NCI-H1436 treated with DMSO at 0.1 percent for 48 hours (cell line): ENCODE measurements around the gene MAD1L1.

ENCODE experiments used
- DNase-seq: peaks from one replicate; lab custom pipeline; 2025; lab: John Stamatoyannopoulos, UW

The MAD1L1 gene

DNA sequence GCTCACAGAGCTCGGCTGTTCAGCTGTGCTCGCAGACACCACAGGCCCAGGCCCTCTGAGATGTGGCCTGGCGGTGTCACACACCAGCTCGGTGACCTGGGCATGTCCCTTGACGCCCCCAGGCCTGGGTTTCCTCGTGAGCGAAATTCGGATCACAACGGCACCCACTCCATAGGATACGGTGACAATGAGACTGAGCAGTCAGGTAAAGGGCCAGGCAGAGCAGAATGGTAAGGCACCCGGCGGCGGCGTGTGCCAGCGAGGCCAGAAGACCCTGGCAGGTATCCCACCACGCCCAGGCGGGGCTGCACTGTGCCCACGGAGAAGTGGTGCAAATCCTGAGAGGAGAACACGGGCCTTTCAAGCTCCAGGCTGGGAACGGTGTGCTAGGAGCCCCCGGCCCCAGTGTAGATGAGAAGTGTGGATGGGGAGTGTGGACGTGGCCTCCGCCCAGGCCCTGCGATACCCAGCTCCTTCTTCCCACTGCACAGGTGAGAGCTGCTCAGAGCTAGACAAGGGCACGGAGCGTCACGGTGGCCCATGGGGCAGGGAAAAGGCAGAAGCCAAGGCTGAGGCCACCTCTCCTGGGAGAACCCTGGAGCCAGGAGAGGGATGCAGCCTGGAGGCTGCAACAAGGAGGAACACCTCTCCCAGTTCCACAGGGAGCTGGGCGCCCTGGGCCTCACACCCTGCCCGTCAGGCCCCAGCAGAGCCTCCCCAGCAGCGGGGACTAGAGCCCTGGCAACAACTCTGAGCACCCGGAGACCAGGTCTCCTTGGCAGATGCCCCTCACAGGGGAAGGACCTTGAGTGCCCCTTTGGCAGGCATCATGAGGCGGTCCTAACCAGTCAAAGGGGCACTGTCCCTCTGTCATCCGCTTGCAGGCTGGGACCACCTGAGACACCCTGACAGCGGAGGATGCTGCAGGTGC lies 219.1 kb downstream of the MAD1L1 start:
- DNase-seq = no peak

DNA sequence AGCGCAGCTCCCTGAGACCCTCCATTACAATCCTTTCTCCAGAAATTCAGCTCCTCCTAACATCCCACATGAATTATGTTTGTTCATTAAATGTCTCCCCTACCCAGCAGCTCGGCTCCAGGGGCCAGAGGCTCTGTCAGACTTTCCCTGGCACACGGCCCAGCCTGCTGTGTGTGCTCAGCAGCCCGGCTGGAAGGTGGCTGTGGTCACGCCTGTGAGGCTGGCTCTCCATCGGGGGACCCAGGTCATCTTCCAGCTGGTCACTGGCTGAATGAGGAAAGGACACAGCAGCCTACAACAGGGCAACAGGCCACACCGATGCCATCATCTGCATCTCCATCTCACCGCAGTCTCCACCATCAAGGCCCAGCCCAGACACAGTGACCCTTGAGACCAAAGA lies 219.8 kb downstream of the MAD1L1 start:
- no peak for DNase-seq

DNA sequence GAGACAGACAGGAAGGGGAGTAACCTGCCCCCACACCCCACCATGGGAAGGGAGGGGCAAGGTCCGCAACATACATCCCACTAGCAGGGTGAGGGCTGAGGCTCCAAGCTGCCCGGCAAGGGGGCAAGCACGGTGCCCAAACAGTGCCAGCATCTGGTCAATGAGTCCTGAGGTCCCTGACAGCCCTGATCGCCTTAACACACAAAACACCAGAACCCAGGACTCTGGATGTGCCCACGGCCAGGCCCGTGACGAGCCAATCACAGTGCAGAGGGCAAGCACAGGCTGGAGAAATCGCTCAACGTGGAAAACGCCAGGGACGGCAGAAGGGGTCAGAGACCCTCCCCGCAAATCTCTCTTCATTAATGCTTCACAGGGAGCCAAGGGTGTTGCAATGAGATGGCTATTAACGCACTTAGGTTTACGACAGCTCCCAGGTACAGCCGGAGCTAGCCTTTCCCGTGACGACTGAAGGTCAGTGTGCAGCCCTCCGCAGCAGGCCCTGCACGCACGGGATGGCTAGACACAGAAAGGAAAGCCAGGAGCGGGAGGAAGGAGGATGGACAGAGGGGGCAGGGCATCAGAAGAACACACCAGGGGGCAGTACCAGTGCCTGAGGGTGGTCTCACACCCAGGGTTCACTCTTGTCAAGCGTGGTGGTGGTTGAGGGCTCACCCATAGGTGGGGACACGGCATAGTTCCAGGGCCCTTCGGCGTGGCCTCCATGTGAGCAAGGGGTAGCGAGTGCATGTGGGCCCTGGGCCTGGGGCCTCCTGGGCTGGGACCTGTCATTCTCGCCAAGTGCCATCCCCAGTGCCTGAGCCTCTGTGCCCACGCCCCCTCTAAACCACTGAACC lies 220.5 kb downstream of the MAD1L1 start:
- DNase-seq = no peak

DNA sequence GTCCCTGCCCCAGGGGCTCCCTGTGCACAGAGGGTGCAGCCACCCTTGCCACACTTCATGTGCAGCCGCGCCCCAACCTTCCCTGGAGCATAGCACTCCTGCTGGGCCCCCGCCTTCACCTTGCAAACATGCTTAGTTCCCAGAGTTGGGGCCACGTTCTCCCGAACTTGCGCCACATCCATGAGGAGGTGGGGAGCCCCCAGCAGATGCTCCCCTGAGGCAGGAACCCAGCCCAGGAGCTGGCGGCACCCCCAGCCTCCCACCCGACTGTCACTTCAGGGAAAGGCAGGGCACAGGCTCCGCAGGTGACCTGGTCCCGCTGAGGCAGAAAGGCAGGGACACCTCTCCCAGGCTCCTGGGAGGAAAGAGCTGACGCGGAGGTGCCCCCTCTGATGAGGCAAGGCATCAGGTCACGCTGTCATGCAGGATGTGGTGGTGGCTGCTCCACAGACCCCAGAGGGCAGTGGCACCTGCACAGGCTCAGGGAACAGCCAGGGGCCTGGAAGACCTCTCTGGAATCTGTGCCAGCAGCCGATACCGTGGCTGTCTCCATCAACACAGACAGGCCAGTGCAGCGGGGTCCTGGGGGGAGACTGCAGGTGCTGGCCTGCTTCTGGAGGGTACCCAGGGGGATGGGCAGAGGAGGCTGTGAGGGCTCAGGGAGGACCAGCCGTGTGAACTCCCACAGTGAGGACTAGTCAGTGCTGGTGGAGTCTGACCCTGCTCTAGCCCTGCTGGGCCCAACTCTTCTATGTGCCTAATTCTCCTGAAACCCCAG lies 221.3 kb downstream of the MAD1L1 start:
- no peak for DNase-seq

DNA sequence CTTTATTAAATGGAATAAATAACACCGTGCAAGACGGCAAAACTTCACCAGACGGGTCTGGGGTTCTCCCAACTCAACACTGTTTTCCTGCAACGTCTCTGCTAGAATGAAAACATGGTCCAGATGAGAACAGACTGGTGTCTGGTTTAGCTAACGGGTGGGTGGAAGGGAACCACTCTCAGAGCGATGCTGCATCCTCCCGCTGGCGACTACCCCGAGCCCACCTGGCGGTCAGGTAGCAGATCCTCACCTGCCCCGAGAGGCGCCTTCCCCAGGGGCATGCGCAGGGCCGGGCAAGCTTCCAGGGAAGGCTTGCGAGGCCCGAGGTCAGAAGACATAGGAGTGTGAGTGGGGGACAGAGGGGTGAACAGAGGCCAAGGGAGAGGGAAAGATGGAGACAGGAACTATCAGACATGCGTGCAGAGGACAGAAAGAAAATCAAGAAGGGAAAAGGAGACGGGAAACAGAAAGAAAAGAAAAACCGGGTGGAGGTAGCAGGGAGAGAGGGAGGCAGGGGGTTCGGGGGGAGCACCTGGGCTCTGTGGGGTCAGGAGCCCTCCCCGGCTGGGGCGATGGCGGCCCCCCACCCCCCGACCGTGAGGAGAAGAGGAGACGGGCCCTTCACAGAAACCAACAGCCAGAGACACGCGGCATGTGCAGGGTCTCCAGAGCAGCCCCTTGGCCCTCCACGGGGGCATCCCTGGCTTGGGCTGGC lies 222.0 kb downstream of the MAD1L1 start:
- no peak for DNase-seq

DNA sequence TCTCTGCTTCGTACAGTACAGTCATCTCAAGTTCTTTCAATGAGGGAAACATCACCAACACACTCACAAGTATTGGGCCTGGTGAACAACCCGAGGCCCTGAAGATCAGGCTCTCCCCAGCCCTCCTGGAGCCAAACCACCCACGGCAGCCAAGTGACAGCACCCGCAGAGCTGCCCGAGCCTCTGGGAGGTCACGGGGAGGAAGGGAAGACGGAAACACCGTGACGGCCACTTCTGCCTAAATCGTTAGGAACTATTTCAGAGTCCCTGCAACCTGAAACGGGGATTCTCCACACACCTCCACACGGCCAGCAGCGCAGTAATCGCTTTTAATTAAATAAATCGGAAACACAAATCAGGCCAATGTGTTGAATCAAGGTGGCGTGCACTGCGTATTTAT lies 222.6 kb downstream of the MAD1L1 start:
- DNase-seq = no peak

DNA sequence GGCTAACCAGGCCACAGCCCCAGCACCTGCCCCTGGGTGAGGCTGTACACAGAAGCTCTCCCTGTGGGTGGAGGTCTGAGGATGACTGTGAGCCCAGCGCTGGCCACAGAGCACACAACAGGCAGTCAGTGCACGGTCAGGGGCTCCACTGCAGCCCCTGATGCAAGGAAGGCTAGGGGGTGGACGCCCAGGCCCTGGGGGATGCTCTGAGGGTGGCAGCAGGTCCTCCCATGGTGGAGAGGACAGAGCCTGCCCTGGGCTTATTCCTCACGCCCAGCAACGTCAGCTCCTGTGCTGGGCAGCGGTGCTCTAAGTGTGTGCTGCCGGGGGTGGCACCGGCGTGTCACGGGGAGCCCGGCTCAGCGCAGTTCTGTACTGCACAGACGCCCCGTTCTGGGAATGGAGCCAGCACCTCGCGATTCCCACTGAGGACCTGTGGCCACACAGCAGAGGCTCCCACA lies 223.2 kb downstream of the MAD1L1 start:
- no peak for DNase-seq

DNA sequence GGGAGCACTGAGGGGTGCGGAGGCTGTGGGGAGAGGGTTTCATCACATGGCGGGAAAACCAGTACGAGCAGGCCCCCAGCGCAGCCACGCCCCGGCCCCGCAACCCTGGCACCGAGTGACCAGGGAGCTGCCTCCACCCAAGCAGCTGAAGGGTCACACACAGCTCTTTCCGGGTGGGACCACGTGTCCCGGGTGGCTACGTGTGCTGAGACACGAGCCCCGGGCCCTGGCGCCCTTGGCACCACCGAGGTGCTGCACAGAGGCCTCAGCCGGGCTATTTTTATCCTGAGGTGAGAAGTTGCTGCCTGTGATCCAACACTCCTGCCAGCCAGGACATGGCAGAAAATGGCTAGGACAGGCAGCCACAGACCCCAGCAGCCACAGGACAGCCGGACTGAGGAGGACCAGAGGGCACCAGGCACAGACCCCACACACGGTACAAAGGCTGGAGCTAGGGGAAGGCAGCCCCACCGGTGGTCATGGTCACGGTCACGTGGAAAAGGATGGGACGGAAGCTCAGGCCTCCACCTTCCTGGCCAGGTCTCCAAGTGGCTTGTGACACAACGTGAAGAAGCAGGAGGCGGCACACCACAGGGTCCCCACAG lies 223.7 kb downstream of the MAD1L1 start:
- no peak for DNase-seq

DNA sequence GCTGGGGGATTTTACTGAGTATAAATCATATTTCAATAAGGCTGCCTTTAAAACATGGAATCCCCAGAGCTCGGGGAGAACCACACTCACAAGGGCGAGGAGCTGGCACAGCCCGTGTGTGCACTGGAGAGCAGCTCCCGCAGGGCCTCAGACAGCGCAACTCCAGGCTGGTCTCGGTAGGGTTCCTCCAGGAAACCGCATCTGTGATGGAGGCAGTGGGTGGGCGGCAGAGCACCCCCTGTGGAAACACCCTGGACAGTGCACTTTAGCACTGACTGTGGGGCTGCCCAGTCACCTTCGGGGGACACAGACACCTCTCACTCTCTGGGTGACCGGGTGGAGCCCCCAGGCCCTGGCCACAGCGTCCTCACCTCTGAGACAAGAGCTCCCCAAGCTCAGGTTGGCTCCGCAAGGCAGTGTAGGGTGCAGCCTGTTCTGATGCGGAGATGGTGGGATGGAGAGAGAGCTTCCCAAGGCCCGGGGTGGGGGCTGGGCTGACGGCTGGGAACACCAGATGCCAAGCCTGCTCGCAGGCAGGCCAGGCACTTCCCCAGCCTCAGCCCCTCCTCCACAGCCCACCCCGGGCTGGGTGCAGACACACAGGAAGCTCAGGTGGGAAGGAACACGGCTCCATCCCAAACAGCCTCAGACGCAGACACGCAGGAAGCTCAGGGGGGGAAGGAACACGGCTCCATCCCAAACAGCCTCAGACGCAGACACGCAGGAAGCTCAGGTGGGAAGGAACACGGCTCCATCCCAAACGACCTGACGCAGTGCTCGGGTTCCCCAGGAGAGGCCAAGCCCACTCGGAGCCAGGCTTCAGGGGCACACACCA lies 224.4 kb downstream of the MAD1L1 start:
- DNase-seq = no peak

DNA sequence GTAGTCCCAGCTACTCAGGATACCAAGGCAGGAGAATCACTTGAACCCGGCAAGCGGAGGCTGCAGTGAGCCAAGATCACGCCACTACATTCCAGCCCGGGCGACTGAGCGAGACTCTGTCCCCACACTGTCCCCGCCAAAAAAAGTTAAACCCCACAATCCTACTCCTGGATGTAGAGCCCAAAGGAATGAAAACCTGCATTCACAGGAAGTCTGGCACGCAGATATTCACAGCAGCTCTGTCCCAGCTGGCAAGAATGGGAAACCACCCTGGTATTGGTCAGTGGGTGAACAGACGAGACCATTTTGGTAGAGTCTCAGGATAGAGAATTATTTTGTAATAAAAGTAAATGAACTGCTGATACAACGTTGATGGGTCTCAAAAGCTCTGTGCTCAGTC lies 225.2 kb downstream of the MAD1L1 start:
- DNase-seq = no peak

DNA sequence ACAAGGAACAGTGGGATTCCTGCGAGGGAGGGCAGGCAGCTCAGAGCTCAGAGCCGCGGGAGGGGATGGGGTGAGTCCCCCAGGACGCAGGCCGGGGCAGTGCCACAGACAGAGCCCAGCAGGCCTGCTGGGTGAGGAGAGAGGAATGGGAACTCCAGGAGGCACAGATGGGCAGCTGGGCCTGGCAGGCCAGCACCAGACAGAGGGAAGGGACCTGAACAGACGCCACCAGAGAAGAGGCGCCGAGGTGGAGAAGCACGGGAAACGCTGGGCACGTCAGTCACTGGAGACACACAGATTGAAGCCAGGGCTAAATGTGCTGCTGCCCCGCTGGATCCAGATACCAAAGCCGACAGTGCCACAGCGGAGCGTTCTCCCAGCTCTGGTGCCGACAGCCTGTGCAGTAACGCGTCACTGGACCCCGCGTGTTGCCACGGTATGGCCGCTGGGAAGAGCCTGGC lies 225.8 kb downstream of the MAD1L1 start:
- DNase-seq = no peak

DNA sequence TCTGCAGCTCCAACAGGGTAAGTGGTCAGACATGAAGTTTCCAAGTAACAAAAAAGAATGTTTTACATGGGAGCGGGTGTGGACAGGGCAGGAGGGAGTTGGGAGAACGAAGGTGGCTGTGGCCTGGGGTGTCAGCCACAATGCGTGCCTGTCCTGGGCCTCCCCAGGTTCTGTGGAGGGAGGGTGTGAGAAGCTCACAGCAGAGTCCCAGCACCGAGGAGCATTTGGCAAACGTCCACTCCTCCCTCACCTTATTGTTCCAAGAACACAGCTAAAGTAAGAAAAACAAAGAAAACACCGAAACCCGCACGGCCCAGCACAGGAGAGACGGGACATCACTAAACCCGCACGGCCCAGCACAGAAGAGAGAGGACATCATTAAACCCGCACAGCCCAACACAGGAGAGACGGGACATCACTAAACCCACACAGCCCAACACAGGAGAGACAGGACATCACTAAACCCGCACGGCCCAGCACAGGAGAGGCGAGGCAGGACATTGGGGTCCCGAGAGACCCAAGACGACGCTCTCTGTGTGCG lies 226.4 kb downstream of the MAD1L1 start:
- no peak for DNase-seq

DNA sequence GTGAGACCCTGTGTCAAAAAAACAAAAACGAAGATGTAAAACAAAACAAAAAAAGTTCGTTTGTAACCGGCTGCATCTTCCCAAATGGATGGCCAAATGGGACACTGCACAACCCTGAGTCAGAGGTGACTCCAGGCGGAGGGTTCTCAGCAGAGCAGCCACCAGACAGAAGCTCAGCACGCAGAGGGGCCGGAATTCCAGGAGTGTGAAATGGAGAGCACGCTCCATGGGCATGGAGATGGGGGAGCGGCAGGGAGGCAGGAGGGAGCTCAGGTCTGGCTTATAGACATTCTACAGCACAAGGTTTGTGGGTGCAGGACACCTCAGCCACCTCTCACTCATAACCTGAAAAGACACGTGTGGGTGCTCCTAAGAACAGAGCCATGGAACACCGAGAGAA lies 227.0 kb downstream of the MAD1L1 start:
- no peak for DNase-seq

DNA sequence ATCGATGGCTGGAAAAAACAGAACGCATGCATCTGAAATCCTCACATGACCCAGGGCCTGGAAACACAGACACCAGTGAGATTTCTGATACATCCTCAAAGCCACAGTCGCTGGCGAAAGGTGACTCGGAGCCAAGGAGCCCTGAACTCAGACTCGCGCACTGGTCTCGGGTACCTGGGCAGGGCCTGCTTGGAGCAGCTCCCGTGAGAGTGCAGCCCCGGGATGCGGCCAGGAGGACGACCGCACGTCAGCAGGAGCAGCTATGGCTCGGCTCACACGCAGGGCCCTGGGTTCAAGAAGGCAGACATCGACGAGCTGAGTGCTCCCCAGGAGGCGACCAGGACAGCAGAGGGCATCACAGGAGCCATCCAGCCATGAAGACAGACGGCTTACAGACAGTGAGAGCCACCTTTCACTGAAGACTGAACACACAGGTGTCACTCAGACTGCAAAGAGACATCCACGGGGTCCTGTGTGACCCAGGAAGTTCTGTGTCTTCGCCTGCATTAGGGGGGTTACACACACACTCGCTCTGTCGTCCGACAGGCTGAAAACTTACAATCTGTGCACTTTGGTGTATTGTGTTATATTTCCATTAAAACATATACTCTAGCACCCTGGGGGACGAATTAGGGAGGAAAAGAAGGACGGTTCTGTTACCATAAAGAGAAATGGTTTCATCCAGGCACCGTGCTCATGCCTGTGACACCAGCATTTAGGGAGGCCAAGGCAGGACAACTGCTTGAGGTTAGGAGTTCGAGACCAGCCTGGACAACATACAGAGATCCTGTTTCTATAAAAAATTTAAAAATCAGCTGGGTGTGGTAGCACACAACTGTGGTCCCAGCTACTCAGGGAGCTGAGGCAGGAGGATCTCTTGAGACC lies 227.7 kb downstream of the MAD1L1 start:
- DNase-seq = no peak

DNA sequence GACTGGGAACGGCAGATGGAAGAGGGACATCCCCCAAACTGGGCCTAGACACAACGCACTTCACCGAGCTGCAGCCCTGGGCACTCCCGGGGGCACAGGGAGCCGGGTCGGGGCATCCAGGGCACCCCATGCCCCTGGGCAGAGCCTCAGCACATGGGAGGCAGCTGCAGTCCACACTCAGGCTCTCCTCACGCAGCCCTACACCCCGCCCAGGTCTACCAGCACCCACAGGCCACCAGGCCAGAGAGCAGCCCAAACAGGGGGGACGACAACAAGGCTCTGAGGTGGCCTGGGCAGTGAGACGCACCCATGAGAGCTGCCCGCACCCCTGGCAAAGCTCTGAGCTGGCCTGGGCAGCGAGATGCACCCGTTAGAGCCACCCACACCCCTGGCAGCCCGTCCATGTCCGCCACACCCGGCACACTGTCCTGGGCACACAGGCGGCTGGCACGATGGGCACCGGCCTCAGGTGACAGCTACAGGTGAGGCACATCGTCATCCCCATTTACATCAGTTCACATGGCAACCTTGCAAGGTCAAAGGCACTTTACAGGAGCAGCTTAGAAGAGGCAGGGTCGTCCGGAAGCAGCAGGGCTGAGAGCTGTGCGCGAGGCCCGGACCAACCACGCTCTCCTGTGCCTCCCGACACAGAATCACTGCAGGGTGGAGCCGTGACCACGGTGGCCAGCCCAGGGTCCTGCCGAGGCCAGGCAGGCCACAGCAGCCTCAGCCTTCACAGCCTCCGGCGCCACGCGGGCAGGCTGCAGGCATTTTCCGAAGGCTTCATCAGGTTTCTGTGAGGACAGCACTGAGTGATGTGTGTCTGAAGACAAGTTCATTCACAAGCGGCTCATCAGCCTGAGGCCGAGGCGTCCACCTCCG lies 228.6 kb downstream of the MAD1L1 start:
- DNase-seq = no peak

DNA sequence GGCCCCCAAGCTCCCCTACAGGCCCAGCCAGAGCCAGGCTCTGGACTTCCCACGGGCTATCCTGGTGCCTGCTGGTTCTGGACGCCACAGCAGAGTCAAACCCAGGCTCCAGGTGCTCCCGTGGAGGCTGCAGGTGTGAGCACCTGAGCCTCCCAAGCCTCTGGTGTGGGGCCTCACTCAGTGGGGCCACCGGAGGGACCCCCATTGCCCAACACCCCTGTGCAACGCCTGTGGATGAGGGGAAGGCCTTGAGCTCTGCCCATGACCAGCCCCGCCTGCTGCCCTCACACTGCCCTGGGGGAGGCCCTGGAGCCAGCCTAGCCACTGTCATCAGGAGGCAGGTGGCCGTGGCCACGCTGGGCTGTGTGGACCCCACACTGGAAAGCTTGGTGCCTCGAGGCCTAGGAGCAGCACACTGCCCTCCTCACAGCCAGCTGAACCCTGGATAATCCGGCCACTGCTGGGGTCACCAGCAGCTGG lies 229.3 kb downstream of the MAD1L1 start:
- DNase-seq = no peak
